ENCODE measurements around the gene DPF1. TPM values are rescaled to one million over a fixed set of nuclear protein-coding genes. Genes with fewer than 3 reads are reported as not detected.
"Not testable (repeated sequence)": the region's sequence is repeated elsewhere in the genome, so short reads cannot be mapped to it uniquely, and the experiment has no call there.

DPF1 gene
- total RNA-seq, 4 donors from 2014 or later, result not detected

DNA sequence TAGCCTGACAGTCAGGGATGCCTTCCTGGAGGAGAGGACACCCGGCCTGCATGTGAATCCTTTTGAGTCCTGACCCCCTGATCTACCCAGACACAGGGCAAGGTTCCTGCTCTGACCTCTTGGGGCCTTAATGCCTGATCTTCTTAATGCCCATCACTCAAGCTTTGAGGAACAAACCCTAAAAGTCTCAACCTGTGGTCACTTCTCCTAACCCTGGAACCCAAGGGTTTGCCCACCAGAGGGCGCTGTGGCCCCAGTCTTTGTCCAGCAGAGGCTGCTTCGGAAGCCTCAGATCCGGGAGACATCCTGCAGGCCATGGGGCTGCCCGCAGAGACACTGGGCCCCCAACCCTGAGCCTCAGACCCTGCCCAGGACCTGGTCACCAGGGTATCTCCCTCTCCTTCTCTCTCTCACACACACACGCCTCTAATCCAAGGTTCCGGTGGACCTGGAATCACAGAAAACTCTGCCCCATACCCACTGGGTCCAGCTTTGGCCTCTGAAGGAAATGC is 9.8 kb upstream of the DPF1 start:
- TF ChIP-seq, protein P1, sequence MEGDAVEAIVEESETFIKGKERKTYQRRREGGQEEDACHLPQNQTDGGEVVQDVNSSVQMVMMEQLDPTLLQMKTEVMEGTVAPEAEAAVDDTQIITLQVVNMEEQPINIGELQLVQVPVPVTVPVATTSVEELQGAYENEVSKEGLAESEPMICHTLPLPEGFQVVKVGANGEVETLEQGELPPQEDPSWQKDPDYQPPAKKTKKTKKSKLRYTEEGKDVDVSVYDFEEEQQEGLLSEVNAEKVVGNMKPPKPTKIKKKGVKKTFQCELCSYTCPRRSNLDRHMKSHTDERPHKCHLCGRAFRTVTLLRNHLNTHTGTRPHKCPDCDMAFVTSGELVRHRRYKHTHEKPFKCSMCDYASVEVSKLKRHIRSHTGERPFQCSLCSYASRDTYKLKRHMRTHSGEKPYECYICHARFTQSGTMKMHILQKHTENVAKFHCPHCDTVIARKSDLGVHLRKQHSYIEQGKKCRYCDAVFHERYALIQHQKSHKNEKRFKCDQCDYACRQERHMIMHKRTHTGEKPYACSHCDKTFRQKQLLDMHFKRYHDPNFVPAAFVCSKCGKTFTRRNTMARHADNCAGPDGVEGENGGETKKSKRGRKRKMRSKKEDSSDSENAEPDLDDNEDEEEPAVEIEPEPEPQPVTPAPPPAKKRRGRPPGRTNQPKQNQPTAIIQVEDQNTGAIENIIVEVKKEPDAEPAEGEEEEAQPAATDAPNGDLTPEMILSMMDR (IDR thresholded peaks at IDR 0.05), result no peak
- TF ChIP-seq POLR2A (IDR thresholded peaks at IDR 0.05), result no peak
- no peak overlapping the region for H3K4me3 ChIP-seq (ENCODE audit: low read depth, poor library complexity, severe bottlenecking)
- DNase-seq (ENCODE audit: low spot score in 2 of 2), result peak; percentile 62 to 95
- WGBS, 2 donors, result 37 to 45% methylated on average over 7 of the region's 7 CpGs
- intact Hi-C loops (cut with DNase I; ENCODE audit: low total_unique reads), result no loop called here

DNA sequence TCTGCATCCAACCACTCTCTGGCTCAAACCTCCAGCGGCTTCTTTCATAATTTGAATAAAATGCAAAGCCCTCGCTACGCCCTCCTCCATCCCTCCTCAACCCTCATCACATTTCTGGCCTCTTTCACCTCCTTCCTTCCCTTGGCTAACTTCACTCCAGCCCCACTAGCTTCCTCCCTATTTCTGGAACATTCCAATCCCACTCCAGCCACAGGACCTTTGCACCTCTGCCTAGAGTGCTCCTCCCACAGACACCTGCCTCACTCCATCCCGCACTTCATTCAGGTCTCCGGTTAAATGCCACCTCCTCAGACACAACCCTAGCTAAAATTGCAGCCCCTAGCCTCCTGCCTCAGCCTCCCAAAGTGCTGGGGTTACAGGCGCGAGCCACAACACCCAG is 7.9 kb upstream of the DPF1 start:
- WGBS, 2 donors, result 89 to 91% methylated on average over 7 of the region's 7 CpGs
- intact Hi-C loops (cut with DNase I; ENCODE audit: low total_unique reads), result no loop called here
- no peak for DNase-seq (ENCODE audit: low spot score in 2 of 2)
- TF ChIP-seq POLR2A (IDR thresholded peaks at IDR 0.05), result no peak
- TF ChIP-seq, protein P1 (IDR thresholded peaks at IDR 0.05), result no peak
- no peak overlapping the region for H3K4me3 ChIP-seq (ENCODE audit: low read depth, poor library complexity, severe bottlenecking)

DNA sequence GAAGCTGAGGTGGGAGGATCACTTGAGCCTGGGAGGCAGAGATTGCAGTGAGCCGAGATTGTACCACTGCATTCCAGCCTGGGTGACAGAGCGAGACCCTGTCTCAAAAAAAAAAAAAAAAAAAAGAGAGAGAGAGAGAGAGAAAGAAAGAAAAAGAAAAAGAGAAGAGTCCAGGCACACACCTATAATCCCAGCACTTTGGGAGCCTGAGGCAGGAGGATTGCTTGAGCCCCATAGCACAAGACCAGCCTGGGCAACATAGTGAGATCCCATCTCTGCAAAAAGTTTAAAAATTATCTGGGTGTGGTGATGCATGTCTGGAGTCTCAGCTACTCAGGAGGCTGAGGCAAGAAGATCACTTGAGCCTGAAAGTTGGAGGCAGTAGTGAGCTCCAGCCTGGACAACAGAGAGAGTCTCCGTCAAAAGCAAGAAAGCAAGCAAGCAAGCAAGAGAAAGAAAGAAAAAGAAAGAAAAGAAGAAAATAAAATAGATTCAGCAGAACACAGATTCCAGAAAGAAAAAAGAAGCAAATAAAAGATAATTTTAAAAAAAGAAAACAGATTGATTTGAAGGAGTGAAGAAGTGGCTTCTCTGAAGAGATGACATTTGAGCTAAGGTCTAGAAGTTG is 6.6 kb upstream of the DPF1 start:
- H3K4me3 ChIP-seq (ENCODE audit: low read depth, poor library complexity, severe bottlenecking); DNase-seq (ENCODE audit: low spot score in 2 of 2); intact Hi-C loops (cut with DNase I; ENCODE audit: low total_unique reads): not testable (repeated sequence)
- 66 to 77% methylated on average over 3 of the region's 3 CpGs for whole genome bisulfite sequencing, 2 donors

DNA sequence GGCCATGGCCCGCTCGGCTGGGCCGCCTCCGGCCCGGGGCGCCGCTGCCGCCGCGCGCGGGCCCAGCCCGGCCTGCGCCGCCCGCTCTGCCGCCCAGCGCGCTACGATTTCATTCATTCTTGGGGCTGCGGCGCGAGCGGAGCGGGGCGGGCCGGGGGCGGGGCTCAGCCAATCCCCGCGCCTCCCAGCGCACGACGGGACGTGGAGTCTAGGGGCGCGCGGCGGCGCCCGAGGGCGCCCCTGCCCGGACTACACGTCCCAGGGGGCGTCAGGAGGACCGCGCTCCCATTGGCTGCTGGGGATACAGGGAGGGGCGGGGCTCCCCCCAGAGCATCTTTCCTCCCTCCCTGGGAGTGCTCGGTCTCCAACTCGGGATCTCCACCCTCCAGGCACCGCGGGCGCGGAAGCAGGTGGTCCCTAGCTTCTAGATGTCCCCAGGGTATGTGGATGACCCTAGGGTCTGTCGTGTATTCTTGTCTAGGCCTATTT is 5.6 kb upstream of the DPF1 start:
- no peak for DNase-seq (ENCODE audit: low spot score in 2 of 2)
- 0 to 1% methylated on average over 36 to 47 of the region's 54 CpGs for WGBS, 2 donors
- intact Hi-C loops (cut with DNase I; ENCODE audit: low total_unique reads), result loop anchor here (10.0 kb wide), 2 partner anchors 85 to 325 kb away; partner anchors contain the start of genes SIPA1L3 and WDR87
- TF ChIP-seq, protein P1 (IDR thresholded peaks at IDR 0.05), result no peak
- TF ChIP-seq POLR2A (IDR thresholded peaks at IDR 0.05), result no peak
- H3K4me3 ChIP-seq (ENCODE audit: low read depth, poor library complexity, severe bottlenecking), result no peak overlapping the region

DNA sequence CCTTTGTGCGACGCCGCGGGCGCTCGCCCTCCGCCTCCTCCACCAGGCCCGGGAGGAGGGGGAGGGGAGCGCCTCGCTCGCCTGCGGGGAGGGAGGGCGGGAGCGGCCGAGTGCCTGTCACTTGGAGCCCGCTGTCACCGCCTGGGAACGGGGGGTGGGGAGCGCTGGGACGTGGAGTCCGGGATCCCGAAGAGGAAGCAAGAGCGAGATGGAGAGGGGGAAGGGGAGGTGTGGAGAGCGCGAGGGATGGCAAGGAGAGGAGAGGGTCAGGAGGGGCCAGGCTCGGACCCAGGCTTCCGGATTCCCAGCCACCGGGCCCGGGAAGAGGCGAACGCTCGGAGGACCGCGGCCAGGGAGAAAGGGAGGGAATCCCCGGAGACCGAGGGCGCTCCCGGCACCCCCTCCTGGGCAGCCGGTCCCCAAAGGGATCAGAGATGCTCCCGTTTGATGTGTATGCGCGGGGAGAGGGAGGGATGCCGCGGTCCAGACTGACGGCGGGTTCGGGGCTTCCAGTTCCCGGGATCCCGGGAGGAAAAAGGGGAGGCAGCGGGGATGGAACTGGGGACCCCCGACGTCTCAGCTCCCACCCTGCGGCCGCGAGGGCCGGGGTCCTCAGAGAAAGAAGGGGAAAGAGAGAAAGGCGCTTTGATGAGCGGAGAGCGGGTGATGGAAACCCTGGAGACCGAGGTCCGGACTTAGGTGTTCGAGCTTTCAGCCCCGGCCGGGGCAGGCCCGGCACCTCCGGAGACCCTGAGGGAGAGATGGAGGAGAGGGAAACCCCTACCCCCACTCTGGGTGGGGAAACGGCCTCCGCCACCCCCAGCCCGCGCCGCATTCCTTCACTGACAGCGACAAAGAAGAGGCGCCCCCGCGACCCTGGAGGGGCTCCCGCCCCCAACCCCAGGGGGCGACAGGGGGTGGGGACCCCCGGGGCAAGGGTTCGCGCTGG is 4.7 kb upstream of the DPF1 start:
- 1 to 3% methylated on average over 65 to 71 of the region's 80 CpGs for WGBS, 2 donors
- intact Hi-C loops (cut with DNase I; ENCODE audit: low total_unique reads), result loop anchor here (10.0 kb wide), 2 partner anchors 84 to 324 kb away; partner anchors contain the start of genes SIPA1L3 and WDR87
- H3K4me3 ChIP-seq (ENCODE audit: low read depth, poor library complexity, severe bottlenecking), result no peak overlapping the region
- no peak for DNase-seq (ENCODE audit: low spot score in 2 of 2)
- TF ChIP-seq POLR2A (IDR thresholded peaks at IDR 0.05), result no peak
- TF ChIP-seq, protein P1 (IDR thresholded peaks at IDR 0.05), result no peak

DNA sequence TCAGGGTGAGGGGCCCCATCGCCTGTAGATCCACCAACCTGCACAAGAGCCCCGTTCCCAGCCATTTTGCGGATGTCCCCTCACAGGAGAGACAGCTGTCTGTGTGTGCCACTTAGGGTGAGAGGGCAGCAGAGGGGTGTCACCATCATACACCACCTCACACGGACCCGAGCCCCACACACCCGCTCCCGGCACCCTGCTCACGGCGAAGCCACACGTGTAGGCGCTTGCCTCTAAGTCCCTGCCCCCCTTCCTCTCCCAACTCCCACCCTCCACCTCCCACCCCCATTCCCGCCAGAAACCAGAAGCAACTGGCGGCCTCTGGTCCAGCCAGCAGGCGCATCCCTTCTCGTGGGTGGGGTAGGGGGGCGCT is 4.0 kb upstream of the DPF1 start:
- intact Hi-C loops (cut with DNase I; ENCODE audit: low total_unique reads), result loop anchor here (10.0 kb wide), 2 partner anchors 83 to 323 kb away; partner anchors contain the start of genes SIPA1L3 and WDR87
- DNase-seq (ENCODE audit: low spot score in 2 of 2), result no peak
- TF ChIP-seq, protein P1 (IDR thresholded peaks at IDR 0.05), result no peak
- no peak for TF ChIP-seq POLR2A (IDR thresholded peaks at IDR 0.05)
- 14 to 15% methylated on average over 16 of the region's 16 CpGs for WGBS, 2 donors
- no peak overlapping the region for H3K4me3 ChIP-seq (ENCODE audit: low read depth, poor library complexity, severe bottlenecking)

Data from lower leg skin (tissue), 4 donors.